ENCODE results near the gene FOXN3.

- TF ChIP-seq CTCF (IDR thresholded peaks at IDR 0.05) (no peak), POLR2A (IDR thresholded peaks at IDR 0.05) (no peak)
Measured at GRCh38 chr14:89364316-89364715, 52.7 kb downstream of the FOXN3 start.
